Kidney (tissue), 14 donors: ENCODE data around the gene SEPTIN12. TPM values are rescaled to one million over a fixed set of nuclear protein-coding genes. Genes with fewer than 3 reads are reported as not detected.

Experiments used
- DNase-seq, 5 donors: peaks; one replicate each; pipeline ENCODE4 v3.0.0-alpha.2; 2013 to 2020
- FAIRE-seq: peaks from 2 replicates; lab custom pipeline; 2012; peaks lifted over from hg19 to GRCh38; lab: Jason Lieb, UNC
- H3K27ac ChIP-seq, 2 donors: one replicate each; pipeline ENCODE4 v1.7.0; 2013; ENCODE audit warnings: low read depth in 2 of 2, low read length in 2 of 2, inconsistent platforms in 1 of 2
- H3K27me3 ChIP-seq: one replicate; pipeline ENCODE4 v1.7.1; 2013; ENCODE audit warnings: low read length, inconsistent platforms; ENCODE audit not compliant: control insufficient read depth, insufficient read depth
- H3K36me3 ChIP-seq, 3 donors: one replicate each; pipeline versions ENCODE4 v1.7.0 to v1.7.1; 2013; ENCODE audit warnings: low read length in 3 of 3, control low read depth in 1 of 3, inconsistent platforms in 1 of 3; ENCODE audit not compliant: insufficient read depth in 3 of 3, control insufficient read depth in 2 of 3
- H3K4me1 ChIP-seq, 3 donors: one replicate each; pipeline versions ENCODE4 v1.7.0 to v1.7.1; 2013; ENCODE audit warnings: low read length in 3 of 3, inconsistent platforms in 1 of 3, low read depth in 1 of 3; ENCODE audit not compliant: control insufficient read depth in 2 of 3, insufficient read depth in 2 of 3
- H3K4me3 ChIP-seq, 3 donors: one replicate each; pipeline versions ENCODE4 v1.7.0 to v1.8.1; 2013; ENCODE audit warnings: low read length in 3 of 3, control low read depth in 1 of 3, inconsistent platforms in 1 of 3
- H3K9ac ChIP-seq, 3 donors: one replicate each; pipeline versions ENCODE4 v1.7.0 to v1.7.1; 2013; ENCODE audit warnings: low read length in 3 of 3, control low read depth in 1 of 3, inconsistent platforms in 1 of 3
- H3K9me3 ChIP-seq, 3 donors: one replicate each; pipeline versions ENCODE4 v1.7.0 to v1.7.1; 2013; ENCODE audit warnings: low read length in 3 of 3, control low read depth in 1 of 3, inconsistent platforms in 1 of 3; ENCODE audit not compliant: control insufficient read depth in 2 of 3, insufficient read depth in 1 of 3
- CTCF ChIP-seq: IDR thresholded peaks from 3 replicates; pipeline ENCODE4 v1.5.1; 2012; ENCODE audit warnings: mild to moderate bottlenecking, moderate library complexity, borderline replicate concordance; ENCODE audit not compliant: insufficient read depth; ENCODE audit errors: extremely low read depth
- intact Hi-C: fragments of 100-400 bp; cut with DNase I; formaldehyde crosslinking; loops from one replicate; pipeline ENCODE4 v1.11.1; 2022
- polyA plus RNA-seq: library from polyadenylated mRNA; stranded (reverse); fragments of 350-450 nt; fragmentation: Illumina TruSeq; extraction: RNeasy Lipid Tissue Mini Kit (QIAGEN cat#74804); gene quantifications from one replicate; pipeline ENCODE4 v1.2.3, GENCODE V29; 2014; ENCODE audit warnings: low read depth, low replicate concordance; ENCODE audit not compliant: insufficient read depth
- total RNA-seq: library from RNA; stranded (reverse); fragmentation: NEBNext Ultra II Directional; extraction: Animal tissue kit (Norgen Biotek cat#: 25700); gene quantifications from one replicate; pipeline ENCODE4 v1.2.1, GENCODE V29; 2021
- donor health status: control.
- donor health status: control.
- donor health status: control.
- donor health status: control.
- donor health status: control.
- donor health status: DM: yes; HTN: yes; CAD: no.
- donor health status: Normal renal cell carcinoma (clear cell type).

Gene SEPTIN12
- total and polyA plus RNA-seq, 2 donors from 2014 or later = not detected

GRCh38 chr16:4813251-4814003, 25.3 kb upstream of the SEPTIN12 start:
- Histone ChIP-seq H3K4me1 (no peaks in the 10 kb centered on the region), H3K9ac (no peak overlapping the region), H3K36me3 (peaks cover 2 to 39% (median 22%) of the 10 kb centered on the region in 3 donors), H3K27ac (no peak overlapping the region), H3K27me3 (no peaks in the 10 kb centered on the region), H3K4me3 (no peak overlapping the region), H3K9me3 (no peaks in the 10 kb centered on the region)
- FAIRE-seq = no peak
- intact Hi-C loops = no loop called here
- no peak for DNase-seq
- TF ChIP-seq CTCF = no peak

- no peak for FAIRE-seq
- TF ChIP-seq CTCF = no peak
- no peak overlapping the region for H3K4me3 ChIP-seq
- DNase-seq = no peak
- H3K27me3 ChIP-seq = no peaks in the 10 kb centered on the region
- intact Hi-C loops = no loop called here
- no peak overlapping the region for H3K9ac ChIP-seq
- no peaks in the 10 kb centered on the region for H3K9me3 ChIP-seq
- H3K27ac ChIP-seq = no peak overlapping the region
- peaks cover 6 to 30% (median 21%) of the 10 kb centered on the region in 3 donors for H3K36me3 ChIP-seq
- H3K4me1 ChIP-seq = no peaks in the 10 kb centered on the region
Measured at GRCh38 chr16:4811773-4812172, 23.6 kb upstream of the SEPTIN12 start.

- Histone ChIP-seq H3K9me3 (no peaks in the 10 kb centered on the region), H3K27ac (no peak overlapping the region), H3K9ac (no peak overlapping the region), H3K36me3 (peaks cover 6 to 28% (median 21%) of the 10 kb centered on the region in 3 donors), H3K4me1 (no peaks in the 10 kb centered on the region), H3K27me3 (no peaks in the 10 kb centered on the region), H3K4me3 (no peak overlapping the region)
- FAIRE-seq (no peak), DNase-seq (no peak)
- TF ChIP-seq CTCF = no peak
- intact Hi-C loops = no loop called here
Measured at GRCh38 chr16:4811242-4811641, 23.1 kb upstream of the SEPTIN12 start.
